GM19455 (cell line): ENCODE data around the gene PLCB1.

Source experiments
- ATAC-seq: cut with Tn5 transposase; IDR thresholded peaks from one replicate; pipeline ENCODE4 v1.9.1; 2021; ENCODE audit not compliant: unreplicated experiment

The PLCB1 gene

GRCh38 chr20:8296536-8296935, 164.5 kb downstream of the PLCB1 start:
- ATAC-seq = no peak

GRCh38 chr20:8298426-8299043, 166.5 kb downstream of the PLCB1 start:
- no peak for ATAC-seq

GRCh38 chr20:8299921-8300320, 167.9 kb downstream of the PLCB1 start:
- no peak for ATAC-seq

- no peak for ATAC-seq
These were observed 169.6 kb downstream of the PLCB1 start for GRCh38 chr20:8301655-8302054.

- ATAC-seq = no peak
These were observed 171.6 kb downstream of the PLCB1 start for GRCh38 chr20:8303651-8304050.

GRCh38 chr20:8304124-8304816, 172.2 kb downstream of the PLCB1 start:
- no peak for ATAC-seq

GRCh38 chr20:8305449-8305978, 173.4 kb downstream of the PLCB1 start:
- peak; percentile 97 for ATAC-seq

GRCh38 chr20:8306937-8307336, 174.9 kb downstream of the PLCB1 start:
- no peak for ATAC-seq

GRCh38 chr20:8309634-8310033, 177.6 kb downstream of the PLCB1 start:
- no peak for ATAC-seq

- no peak for ATAC-seq
These were observed 178.6 kb downstream of the PLCB1 start for GRCh38 chr20:8310618-8311017.

GRCh38 chr20:8313073-8313472, 181.0 kb downstream of the PLCB1 start:
- no peak for ATAC-seq

GRCh38 chr20:8315639-8316573, 183.8 kb downstream of the PLCB1 start:
- no peak for ATAC-seq

GRCh38 chr20:8317448-8317847, 185.4 kb downstream of the PLCB1 start:
- ATAC-seq = no peak

GRCh38 chr20:8318965-8319625, 187.0 kb downstream of the PLCB1 start:
- no peak for ATAC-seq

- ATAC-seq = no peak
These were observed 188.2 kb downstream of the PLCB1 start for GRCh38 chr20:8320306-8320705.

- no peak for ATAC-seq
These were observed 188.9 kb downstream of the PLCB1 start for GRCh38 chr20:8321001-8321400.

- ATAC-seq = no peak
These were observed 190.7 kb downstream of the PLCB1 start for GRCh38 chr20:8322662-8323217.

GRCh38 chr20:8326191-8326590, 194.1 kb downstream of the PLCB1 start:
- no peak for ATAC-seq

- ATAC-seq = no peak
These were observed 194.8 kb downstream of the PLCB1 start for GRCh38 chr20:8326899-8327298.

- no peak for ATAC-seq
These were observed 196.1 kb downstream of the PLCB1 start for GRCh38 chr20:8328189-8328588.
